ENCODE results near the gene TMTC3.

Gene TMTC3

GRCh38 chr12:88228720-88229119 lies 86.6 kb downstream of the TMTC3 start:
- no peak for DNase-seq

GRCh38 chr12:88230271-88230670 lies 88.2 kb downstream of the TMTC3 start:
- no peak for DNase-seq

GRCh38 chr12:88235183-88235833 lies 93.2 kb downstream of the TMTC3 start:
- no peak for DNase-seq

GRCh38 chr12:88237954-88238353 lies 95.8 kb downstream of the TMTC3 start:
- DNase-seq = no peak

GRCh38 chr12:88238406-88238805 lies 96.3 kb downstream of the TMTC3 start:
- no peak for DNase-seq

- DNase-seq = no peak
Observed at GRCh38 chr12:88241862-88242570, 99.9 kb downstream of the TMTC3 start.

GRCh38 chr12:88242571-88242925 lies 100.4 kb downstream of the TMTC3 start:
- DNase-seq = no peak

GRCh38 chr12:88242939-88243338 lies 100.8 kb downstream of the TMTC3 start:
- no peak for DNase-seq

- no peak for DNase-seq
Observed at GRCh38 chr12:88243982-88244381, 101.9 kb downstream of the TMTC3 start.

GRCh38 chr12:88245905-88246304 lies 103.8 kb downstream of the TMTC3 start:
- no peak for DNase-seq

- DNase-seq = no peak
Observed at GRCh38 chr12:88247241-88247643, 105.1 kb downstream of the TMTC3 start.

GRCh38 chr12:88248606-88249005 lies 106.5 kb downstream of the TMTC3 start:
- DNase-seq = no peak

Measured in activated CD4-positive, CD25-positive, alpha-beta regulatory T cell treated with anti-CD3 and anti-CD28 coated beads, Interleukin-2, amount 50 U/mL, for 72 hours (primary cell).